ENCODE measurements around the gene SLC7A5.

DNA sequence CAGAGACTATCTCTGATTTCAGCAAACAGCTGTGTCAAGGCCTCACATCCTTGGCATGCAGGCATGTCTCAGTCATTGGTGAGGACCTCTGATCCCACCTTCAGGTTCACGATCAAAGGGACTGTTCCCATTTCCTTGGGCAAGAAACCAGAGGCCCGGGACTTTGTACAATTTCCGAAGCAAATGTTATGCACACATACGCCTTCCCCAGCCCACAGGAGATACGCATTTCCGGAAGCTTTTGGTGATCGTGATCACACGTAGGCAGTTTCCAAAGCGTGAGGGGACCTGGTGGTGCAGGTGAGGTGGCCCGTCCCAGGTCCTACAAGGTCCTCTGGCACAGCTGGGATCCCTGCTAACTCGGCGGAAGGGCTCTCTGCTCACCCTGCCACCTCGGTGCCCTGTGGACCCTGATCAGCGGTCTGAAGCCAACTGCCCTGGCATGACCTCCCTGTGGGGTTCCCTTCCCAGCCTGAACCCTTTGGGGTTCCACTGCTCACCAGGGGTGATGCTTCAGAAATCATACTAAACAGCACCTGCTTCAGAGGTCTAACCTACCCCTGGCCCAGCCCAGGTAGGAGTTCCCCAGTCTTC lies 74.7 kb downstream of the SLC7A5 start:
- no peak for TF ChIP-seq POLR2A (IDR thresholded peaks at IDR 0.05)
- TF ChIP-seq, protein P1, sequence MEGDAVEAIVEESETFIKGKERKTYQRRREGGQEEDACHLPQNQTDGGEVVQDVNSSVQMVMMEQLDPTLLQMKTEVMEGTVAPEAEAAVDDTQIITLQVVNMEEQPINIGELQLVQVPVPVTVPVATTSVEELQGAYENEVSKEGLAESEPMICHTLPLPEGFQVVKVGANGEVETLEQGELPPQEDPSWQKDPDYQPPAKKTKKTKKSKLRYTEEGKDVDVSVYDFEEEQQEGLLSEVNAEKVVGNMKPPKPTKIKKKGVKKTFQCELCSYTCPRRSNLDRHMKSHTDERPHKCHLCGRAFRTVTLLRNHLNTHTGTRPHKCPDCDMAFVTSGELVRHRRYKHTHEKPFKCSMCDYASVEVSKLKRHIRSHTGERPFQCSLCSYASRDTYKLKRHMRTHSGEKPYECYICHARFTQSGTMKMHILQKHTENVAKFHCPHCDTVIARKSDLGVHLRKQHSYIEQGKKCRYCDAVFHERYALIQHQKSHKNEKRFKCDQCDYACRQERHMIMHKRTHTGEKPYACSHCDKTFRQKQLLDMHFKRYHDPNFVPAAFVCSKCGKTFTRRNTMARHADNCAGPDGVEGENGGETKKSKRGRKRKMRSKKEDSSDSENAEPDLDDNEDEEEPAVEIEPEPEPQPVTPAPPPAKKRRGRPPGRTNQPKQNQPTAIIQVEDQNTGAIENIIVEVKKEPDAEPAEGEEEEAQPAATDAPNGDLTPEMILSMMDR (IDR thresholded peaks at IDR 0.05): no peak
